A549 treated with ZK216348 at 1 μM for 4 hours (cell line): Measurements from ENCODE around the gene ZNF674. TPM values are rescaled to one million over a fixed set of nuclear protein-coding genes. Genes with fewer than 3 reads are reported as not detected.

Source experiments
- total RNA-seq: library from RNA; stranded (reverse); fragments of 200-300 nt; extraction: Qiagen RNA extraction; gene quantifications from 5 replicates; pipeline ENCODE4 v1.2.3, GENCODE V29; 2022; ENCODE audit warnings: low read depth

The ZNF674 gene
- 2.6 to 3.6 TPM (median 2.9 TPM) in 5 replicates for total RNA-seq

DNA sequence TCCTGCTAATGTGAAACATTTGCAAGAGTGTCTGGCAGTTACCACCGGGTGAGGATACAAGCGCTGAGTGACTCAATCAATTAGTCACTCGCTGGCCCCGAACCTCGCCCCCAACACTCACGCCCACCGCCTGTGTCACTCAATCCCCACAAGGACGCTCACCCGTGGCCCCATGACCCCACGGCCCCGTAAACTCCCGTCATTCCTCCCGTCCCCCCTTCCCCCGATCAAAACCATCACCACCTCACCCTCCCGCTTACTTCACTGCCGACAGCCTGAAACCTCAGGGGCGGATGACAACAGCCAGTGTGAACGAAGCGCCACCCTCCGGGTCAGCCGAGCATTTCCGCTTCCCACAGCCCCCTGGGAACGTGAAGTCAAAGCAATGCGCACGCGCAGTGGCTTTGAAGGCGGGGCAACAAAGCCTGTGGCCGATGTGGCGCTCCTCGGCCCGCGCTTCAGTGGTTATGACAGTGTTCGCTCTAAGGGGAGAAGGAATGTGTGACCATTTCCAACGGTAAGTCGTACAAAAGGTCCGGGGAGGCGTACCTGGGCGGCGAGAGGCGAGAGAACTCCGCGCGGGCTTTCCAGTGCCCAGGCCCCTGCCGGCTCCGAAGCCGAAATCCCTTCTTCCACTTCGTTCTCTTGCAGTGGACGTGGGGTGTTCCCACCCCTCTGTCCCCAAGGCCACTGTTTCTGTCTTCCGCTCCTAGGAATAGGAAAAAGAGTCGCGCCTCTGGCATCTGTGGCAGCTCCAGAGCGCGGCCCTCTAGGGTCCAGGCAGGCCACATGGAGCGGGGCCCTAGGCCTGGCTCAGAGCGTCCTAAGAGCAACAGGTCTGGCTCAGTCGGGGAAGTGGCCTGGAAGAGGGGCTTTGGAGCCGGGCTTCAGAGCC, at the start of gene ZNF674:
ZNF674 (minus strand) TSS at position 311 of the 895 bp plus-strand sequence. CDS start 3,334 bp downstream, outside the sequence.

DNA sequence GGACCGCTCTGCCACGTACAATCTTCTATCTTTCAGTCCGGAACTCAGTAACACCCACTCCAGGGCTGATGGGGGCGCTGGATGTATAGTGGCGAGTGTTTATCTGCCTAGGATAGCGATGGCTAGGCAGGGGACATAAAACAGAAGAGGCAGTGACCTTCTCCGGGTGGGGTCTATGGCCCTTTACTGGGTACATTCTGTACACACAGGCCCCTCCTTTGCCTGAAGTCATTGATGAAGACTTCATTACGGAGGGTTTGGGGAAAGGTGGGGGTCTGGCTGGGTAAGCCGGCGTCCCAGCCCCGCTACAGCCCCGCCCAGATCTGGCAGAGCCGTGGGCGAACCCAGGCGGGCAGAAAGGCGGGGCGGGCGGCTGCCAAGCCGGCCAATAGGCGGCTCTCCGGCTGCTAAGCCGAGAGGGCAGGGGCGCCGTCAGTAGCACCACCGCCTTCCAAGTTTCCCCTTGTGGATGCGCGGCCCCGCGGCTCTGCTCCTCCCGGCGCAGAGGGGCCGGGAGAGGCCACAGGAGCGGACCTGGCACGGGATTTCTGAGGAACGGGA, 28.2 kb upstream of the ZNF674 start, which contains the start of gene CHST7:
CHST7 (plus strand) TSS at position 435 of the 561 bp plus-strand sequence. CDS start 167 bp downstream, outside the sequence.

Other genes starting within 250 kb of the ZNF674 start
- 15.8 to 33.8 TPM (median 29.4 TPM) in 5 replicates for gene CHST7, start 28.3 kb upstream of the ZNF674 start, total RNA-seq
- gene SLC9A7, start 213.7 kb upstream of the ZNF674 start, total RNA-seq: 8.2 to 13.1 TPM (median 10.8 TPM) in 5 replicates